GM19043 (cell line): Measurements from ENCODE around the gene TCFL5.
"Not testable (repeated sequence)": the region's sequence is repeated elsewhere in the genome, so short reads cannot be mapped to it uniquely, and the experiment has no call there.

ENCODE experiments used
- ATAC-seq: cut with Tn5 transposase; IDR thresholded peaks from one replicate; pipeline ENCODE4 v1.9.1; 2021; ENCODE audit warnings: low read depth; ENCODE audit not compliant: unreplicated experiment

Gene TCFL5

DNA sequence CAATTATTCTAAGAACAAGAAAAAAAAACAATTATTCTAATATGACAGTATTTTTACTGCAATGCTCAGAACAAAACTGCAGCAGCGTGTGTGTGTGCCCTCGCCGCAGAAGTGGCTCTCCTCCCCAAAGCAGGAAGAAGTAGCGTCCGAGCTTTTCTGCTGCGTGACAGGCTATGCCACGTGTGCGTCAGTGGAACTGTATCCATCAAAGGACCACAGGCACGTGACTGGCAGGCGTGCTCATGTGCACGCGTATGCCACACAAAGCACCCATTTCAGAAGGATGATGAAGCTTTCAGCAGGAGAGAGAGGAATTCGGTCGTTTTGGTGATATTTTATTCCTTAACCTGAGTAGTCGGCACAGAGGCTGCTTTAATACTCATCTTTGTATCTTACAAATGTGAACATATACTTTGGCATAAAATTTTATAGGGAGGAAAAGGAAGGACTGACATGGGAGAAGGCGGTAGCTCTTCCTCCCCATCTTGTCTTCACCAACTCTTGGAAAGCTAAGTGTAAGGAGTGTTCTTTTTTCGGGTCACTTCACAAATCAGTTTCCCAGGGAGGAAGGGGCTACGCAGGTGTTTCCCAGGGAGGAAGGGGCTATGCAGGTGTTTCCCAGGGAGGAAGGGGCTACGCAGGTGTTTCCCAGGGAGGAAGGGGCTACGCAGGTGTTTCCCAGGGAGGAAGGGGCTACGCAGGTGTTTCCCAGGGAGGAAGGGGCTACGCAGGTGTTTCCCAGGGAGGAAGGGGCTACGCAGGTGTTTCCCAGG lies 3.4 kb downstream of the TCFL5 start:
- ATAC-seq: no peak

GRCh38 chr20:62856931-62857619 lies 4.5 kb downstream of the TCFL5 start:
- no peak for ATAC-seq

- no peak for ATAC-seq
These were observed 6.5 kb downstream of the TCFL5 start for GRCh38 chr20:62855120-62855519.

- no peak for ATAC-seq
These were observed 7.5 kb downstream of the TCFL5 start for GRCh38 chr20:62854121-62854520.

DNA sequence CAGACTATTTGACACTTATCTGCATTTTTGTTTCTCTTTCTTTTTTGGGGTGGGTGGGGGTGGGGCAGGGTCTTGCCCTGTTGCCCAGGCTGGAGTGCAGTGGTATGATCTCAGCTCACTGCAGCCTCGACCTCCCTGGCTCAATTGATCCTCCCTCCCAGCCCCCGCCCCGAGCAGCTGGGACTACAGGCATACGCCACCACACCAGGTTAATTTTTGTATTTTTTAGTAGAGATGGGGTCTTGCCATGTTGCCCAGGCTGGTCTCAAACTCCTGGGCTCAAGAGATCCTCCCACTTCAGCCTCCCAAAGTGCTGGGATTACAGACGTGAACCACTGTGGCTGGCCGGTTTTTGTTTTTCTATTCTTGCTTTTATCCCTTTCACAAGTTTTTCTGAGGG lies 8.3 kb downstream of the TCFL5 start:
- ATAC-seq: not testable (repeated sequence)

DNA sequence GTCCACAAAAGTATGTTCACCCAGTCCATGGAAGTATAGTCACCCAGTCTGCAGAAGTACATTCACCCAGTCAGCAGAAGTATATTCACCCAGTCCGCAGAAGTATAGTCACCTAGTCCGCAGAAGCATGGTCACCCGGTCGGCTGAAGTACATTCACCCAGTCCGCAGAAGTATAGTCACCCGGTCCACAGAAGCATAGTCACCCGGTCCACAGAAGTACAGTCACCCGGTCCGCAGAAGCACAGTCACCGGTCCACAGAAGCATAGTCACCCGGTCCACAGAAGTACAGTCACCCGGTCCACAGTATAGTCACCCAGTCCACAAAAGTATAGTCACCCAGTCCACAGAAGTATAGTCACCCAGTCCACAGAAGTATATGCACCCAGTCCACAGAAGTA lies 8.8 kb downstream of the TCFL5 start:
- no peak for ATAC-seq

- ATAC-seq: no peak
These were observed 9.4 kb downstream of the TCFL5 start for GRCh38 chr20:62852196-62852595.

DNA sequence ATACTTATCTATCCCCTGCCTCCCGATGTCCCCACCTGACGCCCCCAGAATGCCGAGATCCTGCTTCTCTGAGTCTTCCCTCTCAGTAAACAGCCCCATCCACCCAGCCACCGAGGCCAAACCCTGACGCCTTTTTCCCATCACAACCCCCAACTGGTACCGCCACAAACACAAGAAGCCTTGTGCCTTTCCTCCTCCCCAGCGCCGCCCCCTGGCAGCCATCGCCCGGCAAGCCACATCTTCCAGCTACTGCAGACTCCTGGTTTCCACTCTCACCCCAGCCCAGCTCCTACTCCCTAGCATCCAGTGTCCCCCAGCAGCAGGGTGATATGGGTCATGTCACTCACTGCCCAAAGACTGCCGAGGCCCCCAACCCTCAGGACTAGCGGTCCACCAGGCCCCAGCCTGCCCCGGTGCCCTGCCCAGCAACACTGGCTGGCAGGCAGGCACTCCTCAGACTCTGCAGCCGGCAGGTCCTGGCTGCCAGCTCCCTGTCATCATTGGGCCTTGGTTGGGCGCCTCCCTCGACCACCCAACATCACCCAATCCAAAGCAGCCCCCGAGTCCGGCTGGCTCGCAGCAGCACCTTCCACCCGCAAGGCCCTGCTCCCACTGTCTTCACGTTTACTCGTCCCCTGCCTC lies 11.2 kb downstream of the TCFL5 start:
- no peak for ATAC-seq

DNA sequence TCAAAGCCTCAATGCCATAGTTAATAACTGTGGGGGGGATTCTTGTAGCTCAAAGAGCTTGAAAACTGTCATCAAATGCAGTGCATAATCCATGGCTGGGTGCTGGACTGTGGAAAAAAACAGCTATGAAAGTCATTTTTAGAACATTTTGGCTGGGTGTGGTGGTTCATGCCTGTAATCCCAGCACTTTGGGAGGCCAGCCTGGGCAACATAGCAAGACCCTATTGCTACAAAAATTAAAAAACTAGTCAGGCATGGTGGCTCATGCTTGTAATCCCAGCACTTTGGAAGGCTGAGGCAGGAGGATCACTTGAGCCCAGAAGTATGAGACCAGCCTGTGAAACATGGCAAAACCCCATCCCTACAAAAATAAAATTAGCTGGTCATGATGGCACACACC lies 12.2 kb downstream of the TCFL5 start:
- no peak for ATAC-seq

DNA sequence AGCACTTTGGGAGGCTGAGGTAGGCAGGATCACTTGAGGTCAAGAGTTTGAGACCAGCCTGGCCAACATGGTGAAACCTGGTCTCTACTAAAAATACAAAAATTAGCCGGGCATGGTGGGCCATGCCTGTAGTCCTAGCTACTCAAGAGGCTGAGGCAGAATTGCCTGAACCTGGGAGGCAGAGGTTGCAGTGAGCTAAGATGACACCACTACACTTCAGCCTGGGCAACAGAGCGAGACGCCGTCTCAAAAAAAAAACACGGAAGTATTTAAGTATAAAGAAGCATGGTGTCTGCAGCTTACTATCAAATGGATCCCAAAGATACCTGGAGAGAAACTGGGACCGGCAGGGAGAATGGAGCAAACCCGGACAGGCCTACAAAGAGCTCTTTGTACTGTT lies 12.7 kb downstream of the TCFL5 start:
- not testable (repeated sequence) for ATAC-seq

GRCh38 chr20:62846166-62846890 lies 15.3 kb downstream of the TCFL5 start:
- ATAC-seq: no peak

DNA sequence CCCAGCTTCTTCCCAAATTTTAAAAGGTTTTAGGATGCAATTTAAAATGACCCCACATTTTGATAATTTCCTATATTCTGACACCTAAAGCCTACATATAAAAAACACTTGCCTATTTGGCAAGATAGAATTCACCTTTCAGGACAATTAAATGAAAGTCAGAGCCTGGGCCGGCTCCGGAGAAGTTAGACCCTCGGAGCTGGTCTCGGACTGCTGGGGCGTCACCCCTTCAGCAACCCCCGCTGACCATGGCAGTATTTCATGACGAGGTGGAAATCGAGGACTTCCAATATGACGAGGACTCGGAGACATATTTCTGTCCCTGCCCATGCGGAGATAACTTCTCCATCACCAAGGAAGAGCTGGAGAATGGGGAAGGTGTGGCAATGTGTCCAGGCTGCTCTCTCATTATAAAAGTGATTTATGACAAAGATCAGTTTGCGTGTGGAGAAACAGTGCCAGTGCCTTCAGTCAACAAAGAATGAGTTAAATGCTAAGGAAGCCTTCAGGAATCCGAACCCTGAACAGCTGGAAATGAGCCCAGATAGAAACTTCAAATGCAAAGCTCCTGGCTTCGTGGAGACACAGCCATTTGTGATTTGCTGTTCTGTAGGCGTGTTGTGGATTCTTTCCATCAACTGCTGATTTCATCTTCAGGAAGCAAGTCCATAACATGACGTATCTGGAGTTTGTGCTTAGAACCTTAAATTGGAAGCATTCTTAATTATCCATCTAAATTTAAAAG lies 16.0 kb downstream of the TCFL5 start:
- ATAC-seq: no peak

- no peak for ATAC-seq
These were observed 17.4 kb downstream of the TCFL5 start for GRCh38 chr20:62844182-62844581.

GRCh38 chr20:62843656-62844055 lies 18.0 kb downstream of the TCFL5 start:
- no peak for ATAC-seq

- ATAC-seq: no peak
These were observed 19.9 kb downstream of the TCFL5 start for GRCh38 chr20:62841705-62842212.

GRCh38 chr20:62840244-62841197 lies 21.1 kb downstream of the TCFL5 start:
- no peak for ATAC-seq

- no peak for ATAC-seq
These were observed 21.8 kb downstream of the TCFL5 start for GRCh38 chr20:62839816-62840215.

- no peak for ATAC-seq
These were observed 22.4 kb downstream of the TCFL5 start for GRCh38 chr20:62839261-62839660.
